Muscle of back (tissue), 11 donors: ENCODE measurements around the gene TRIM40. TPM values are rescaled to one million over a fixed set of nuclear protein-coding genes. Genes with fewer than 3 reads are reported as not detected.
"Not testable (repeated sequence)": the region's sequence is repeated elsewhere in the genome, so short reads cannot be mapped to it uniquely, and the experiment has no call there.

ENCODE experiments used
- DNase-seq, 3 donors: peaks; one replicate each; pipeline versions ENCODE4 v3.0.0 to v3.0.0-alpha.2; 2013
- polyA plus RNA-seq, 10 donors: library from polyadenylated mRNA; unstranded; fragments of 120-200 nt; gene quantifications; one replicate each; pipeline ENCODE4 v1.2.1, GENCODE V29; 2013; ENCODE audit not compliant: insufficient read length in 10 of 10

TRIM40 gene
- polyA plus RNA-seq, 10 donors, result not detected

DNA sequence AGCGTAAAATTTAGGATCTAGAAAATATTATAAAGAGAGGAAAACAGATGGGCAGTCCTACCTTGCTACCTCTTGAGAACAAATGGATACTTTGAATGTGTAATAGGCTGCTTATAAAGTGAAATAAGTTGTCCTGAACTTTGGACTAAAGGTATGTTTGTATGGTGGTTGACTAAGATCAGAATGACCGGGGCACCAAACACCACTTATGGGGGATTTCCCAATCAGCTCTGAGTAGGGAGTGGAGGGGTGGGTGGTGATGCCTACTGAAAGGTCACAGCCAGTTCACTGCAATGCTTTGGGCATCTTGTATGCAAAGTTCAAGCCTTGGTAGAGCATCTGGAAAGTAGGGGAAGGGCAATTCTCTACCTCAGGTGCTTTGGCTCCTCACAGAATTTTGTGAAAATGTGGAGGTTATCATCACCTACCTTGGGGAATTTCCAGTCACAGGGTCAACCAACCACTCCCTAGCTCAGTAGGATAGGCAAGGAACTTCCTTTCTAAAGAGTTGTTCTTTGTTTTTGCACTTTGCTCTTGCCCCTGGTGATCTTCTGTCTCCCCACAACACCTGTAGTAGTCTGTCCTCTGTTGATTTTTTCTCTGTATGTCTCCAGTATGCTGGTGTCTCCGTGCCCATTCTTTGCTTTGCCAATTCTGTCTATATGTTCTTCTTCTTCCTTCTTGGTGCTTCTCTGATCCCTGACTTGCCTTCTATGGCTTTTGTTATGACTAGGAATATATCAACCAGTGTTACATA, 22.8 kb upstream of the TRIM40 start, which contains the start of gene TRIM31:
Gene TRIM31 (minus strand): TSS at position 88 of the 757 bp plus-strand sequence. CDS start 285 bp downstream, outside the sequence.
- DNase-seq, result no peak

DNA sequence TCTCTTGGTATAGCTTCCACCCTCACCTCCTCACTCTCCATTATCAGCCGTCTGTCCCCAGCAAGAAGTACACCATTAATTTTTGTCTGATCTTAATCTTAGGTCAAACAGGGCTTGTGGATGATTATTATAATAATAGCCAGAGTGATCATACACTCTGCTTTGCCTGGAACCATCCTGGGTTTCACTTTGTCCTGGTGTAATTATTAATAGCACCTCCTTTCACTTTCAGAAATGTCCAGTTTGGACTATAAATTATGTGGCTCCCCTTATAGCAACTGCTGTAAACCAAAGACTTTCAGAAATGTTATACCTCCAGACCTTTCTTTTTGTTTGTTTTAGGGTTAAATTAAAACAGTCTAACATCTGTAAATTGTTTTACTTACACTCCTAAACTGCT, 22.1 kb upstream of the TRIM40 start:
- DNase-seq, result no peak

DNA sequence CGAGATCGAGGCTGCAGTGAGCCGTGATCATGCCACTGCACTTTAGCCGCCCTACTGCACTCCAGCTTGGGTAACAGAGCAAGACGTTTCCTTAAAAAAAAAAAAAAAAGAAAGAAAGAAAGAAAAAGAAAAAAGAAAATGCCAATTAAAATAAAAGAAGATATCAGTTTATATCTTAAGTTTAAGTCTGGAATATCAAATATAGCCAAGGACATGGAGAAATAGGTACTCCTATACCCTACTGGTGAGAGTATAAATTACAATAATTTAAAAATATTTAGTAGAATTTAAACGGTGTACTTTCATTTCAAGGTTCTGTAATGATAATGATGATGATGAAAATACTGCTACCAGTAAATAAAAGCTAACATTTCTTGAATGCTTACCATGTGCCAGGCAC, 19.2 kb upstream of the TRIM40 start:
- DNase-seq, result no peak

- not testable (repeated sequence) for DNase-seq
Observed at GRCh38 chr6:30118691-30119090, 17.2 kb upstream of the TRIM40 start.

GRCh38 chr6:30121446-30122366, 14.2 kb upstream of the TRIM40 start:
- no peak for DNase-seq

GRCh38 chr6:30122515-30122914, 13.4 kb upstream of the TRIM40 start:
- no peak for DNase-seq

DNA sequence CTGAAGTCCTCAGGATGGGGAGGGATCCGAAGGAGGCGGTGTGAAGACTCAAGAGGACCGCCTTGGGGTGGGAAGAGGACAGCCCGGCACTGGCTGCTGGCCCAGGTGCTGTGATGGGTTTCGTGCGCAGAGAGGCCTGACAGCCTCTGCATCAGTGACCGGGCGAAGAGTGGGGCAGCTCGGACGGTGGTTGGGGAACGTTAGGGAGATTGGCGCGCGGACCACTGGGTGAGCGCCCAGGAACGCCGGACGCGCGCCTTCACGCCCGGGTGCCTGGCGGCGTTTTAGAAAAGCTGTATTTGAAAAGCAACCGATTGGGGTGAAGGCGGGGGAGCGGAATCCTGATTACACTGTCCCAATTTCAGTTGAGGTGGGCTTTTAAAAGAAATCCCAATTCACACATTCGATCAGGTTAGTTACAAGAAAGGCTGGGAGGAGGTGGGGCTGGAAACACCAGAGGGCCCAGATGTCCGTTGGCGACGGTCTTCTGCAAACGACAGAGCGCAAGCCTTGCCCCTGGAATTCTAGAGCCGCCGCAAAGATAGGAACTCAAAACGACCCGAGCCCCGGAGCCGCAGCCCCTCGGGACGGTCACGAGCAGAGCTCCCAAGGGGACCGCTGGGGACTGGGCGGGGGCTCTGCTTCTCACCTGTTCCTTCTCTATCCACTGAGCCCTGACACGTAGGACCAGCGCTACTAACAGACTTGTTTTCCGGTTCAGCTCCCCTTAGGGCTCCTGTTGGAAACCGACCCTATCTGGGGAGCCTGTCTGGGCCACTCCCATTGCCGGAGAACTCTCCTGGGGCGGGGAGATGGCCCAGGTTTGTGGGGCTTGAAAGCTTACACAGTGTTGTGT, 8.5 kb upstream of the TRIM40 start:
- DNase-seq, result peak in 2 of 3 donors; percentile 6 to 19

DNA sequence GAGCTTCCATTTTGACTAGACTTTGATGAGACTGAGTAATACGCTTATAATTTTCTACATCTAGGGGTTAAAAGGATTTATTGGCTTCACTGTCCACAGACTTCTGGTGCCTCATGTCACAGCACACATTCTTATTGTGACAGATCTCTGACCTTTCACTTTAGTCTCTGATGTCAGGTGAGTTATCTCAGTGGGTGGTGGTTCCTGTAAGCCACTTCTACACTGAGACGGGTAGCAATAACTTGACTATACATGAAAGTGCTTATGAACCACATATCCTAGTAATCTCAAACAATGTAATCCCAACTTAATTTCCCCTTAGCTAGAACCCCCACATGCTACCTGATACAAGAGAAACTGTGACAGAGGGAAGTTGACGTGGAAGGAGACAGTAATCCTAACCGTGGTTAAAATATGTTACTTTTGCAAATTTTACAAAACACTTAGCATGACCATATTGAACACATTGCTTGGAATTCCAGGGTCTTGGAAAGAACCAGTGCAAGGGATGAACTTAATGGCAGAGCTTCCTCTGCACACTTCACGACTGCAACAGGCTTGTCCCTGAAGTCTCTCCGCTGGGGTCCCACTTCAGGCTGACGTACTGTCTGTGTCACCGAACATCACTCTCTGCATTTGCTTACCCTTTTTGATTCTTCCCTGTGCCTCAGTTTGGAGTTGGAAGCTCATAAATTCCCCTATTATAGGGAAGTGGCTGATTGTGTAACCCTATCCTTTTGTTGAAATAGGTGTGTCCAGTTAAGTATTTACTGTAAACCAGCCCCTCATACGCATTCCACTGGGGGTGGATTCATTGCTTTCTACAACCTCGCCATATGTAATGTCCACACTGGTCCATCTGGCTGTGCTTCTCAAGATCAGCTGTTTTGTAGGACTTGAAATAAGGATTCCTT, 6.4 kb upstream of the TRIM40 start:
- no peak for DNase-seq

- no peak for DNase-seq
Observed at GRCh38 chr6:30130179-30130679, 5.7 kb upstream of the TRIM40 start.

GRCh38 chr6:30130887-30131862, 4.8 kb upstream of the TRIM40 start:
- peak; percentile 72 to 82 (median 76) for DNase-seq

DNA sequence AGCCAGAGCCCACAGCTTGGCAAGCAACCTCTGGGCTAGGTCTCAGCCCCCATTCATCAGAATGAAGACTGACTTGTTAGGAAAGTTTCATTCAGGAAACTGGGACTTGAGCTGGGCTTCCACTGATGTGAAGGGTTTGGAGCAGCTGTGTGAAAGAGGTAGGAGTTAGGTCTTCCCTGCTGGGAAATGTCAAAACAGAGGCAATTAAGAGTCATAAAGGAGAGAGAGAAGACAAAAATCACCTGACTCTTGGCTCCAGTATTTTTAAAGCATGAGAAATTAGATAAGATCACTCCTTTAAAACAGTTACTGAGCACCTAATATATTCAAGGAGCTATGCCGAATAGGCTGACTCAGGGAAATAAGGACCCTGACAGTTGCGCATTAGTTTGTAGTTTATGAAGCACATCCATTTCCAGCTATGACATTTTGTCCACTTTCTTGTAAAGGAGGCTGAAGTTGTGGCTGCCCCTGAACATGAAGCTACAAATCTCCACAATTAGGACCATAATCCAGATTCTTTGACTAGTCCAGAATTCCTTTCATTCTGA, 3.9 kb upstream of the TRIM40 start:
- no peak for DNase-seq

DNA sequence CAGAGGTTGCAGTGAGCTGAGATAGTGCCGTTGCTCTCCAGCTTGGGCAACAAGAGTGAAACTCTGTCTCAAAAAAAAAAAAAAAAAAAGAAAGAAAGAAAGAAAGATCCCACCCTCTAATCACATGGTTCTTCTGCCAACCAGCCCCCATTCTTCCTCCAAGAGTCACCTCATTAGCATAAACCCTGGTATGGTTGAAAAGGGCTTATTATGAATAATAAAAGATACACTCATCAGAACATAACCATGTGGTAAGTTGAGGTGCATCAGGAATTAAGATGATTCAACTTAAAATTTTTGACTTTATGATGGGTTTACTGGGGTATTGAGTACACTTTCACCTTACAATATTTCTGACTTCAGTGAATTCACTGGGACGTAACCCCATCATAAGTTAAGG, 793 bp upstream of the TRIM40 start:
- no peak for DNase-seq

- no peak for DNase-seq
Observed at GRCh38 chr6:30136570-30137286, 788 bp downstream of the TRIM40 start.

DNA sequence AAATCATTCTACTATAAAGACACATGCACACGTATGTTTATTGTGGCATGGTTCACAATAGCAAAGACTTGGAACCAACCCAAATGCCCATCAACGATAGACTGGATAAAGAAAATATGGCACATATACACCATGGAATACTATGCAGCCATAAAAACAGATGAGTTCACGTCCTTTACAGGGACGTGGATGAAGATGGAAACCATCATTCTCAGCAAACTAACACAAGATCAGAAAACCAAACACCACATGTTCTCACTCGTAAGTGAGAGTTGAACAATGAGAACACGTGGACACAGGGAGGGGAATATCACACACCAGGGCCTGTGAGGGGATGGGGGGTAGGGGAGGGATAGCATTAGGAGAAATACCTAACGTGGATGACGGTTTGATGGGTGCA, 4.3 kb downstream of the TRIM40 start:
- DNase-seq, result not testable (repeated sequence)

GRCh38 chr6:30142665-30143064, 6.7 kb downstream of the TRIM40 start:
- DNase-seq, result no peak

GRCh38 chr6:30143780-30144179, 7.8 kb downstream of the TRIM40 start:
- no peak for DNase-seq

DNA sequence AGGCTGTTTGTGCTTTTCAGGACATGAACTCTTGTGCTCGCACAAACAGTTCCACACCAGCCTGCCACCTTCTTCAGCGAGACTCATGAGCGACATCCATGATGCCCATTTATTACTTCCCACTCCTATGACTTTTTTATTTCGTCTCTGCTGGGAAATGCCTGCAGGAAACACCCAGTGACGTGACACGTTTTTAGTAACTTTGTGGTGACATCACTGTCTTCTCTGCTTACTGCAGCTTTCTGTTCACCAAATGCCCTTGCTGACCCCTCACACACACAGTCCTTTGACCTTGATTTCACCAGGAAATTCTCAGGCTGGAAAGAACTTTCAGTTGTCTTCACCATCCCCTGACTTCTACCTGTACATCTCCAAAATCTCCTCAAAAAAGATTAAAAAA, 8.9 kb downstream of the TRIM40 start:
- no peak for DNase-seq

DNA sequence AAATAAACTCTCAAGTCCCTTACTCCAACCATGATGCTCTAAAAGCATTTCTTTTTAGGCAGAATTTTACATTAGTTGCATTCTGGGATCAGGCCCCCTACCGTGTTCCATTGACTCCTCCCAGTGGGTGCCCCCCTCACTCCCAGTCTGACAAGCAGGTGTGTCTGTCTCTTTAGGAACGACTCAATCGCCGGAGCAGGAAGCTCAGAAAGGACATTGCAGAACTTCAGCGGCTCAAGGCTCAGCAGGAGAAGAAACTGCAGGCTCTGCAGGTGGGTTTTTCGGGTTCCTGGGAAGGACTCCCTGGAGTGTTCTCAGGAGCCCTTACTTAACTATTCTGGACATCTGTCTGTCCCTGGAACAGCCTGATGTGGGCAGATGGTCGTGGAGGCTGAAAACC, 9.9 kb downstream of the TRIM40 start:
- no peak for DNase-seq
